ENCODE data around the gene DNAJB12.
"Not testable (repeated sequence)": the region's sequence is repeated elsewhere in the genome, so short reads cannot be mapped to it uniquely, and the experiment has no call there.

DNAJB12 gene

GRCh38 chr10:72331575-72332422, 22.9 kb downstream of the DNAJB12 start:
- DNase-seq (ENCODE audit: low read depth) = peak; percentile 19

- DNase-seq (ENCODE audit: low read depth) = no peak
Measured at GRCh38 chr10:72330069-72330426, 24.7 kb downstream of the DNAJB12 start.

GRCh38 chr10:72329290-72330068, 25.2 kb downstream of the DNAJB12 start:
- DNase-seq (ENCODE audit: low read depth) = no peak

GRCh38 chr10:72328829-72329204, 25.9 kb downstream of the DNAJB12 start:
- DNase-seq (ENCODE audit: low read depth) = no peak

GRCh38 chr10:72328045-72328828, 26.5 kb downstream of the DNAJB12 start:
- DNase-seq (ENCODE audit: low read depth) = no peak

GRCh38 chr10:72326665-72327603, 27.8 kb downstream of the DNAJB12 start:
- DNase-seq (ENCODE audit: low read depth) = not testable (repeated sequence)

GRCh38 chr10:72325243-72326175, 29.2 kb downstream of the DNAJB12 start:
- DNase-seq (ENCODE audit: low read depth) = not testable (repeated sequence)

GRCh38 chr10:72323771-72324191, 30.9 kb downstream of the DNAJB12 start:
- no peak for DNase-seq (ENCODE audit: low read depth)

GRCh38 chr10:72323108-72323749, 31.5 kb downstream of the DNAJB12 start:
- no peak for DNase-seq (ENCODE audit: low read depth)

GRCh38 chr10:72322280-72323058, 32.2 kb downstream of the DNAJB12 start:
- no peak for DNase-seq (ENCODE audit: low read depth)

- DNase-seq (ENCODE audit: low read depth) = no peak
Measured at GRCh38 chr10:72322030-72322279, 32.8 kb downstream of the DNAJB12 start.

GRCh38 chr10:72321248-72322029, 33.3 kb downstream of the DNAJB12 start:
- DNase-seq (ENCODE audit: low read depth) = no peak

- DNase-seq (ENCODE audit: low read depth) = peak; percentile 100
Measured at GRCh38 chr10:72320676-72321247, 34.0 kb downstream of the DNAJB12 start.

- DNase-seq (ENCODE audit: low read depth) = peak; percentile 85
Measured at GRCh38 chr10:72319416-72320254, 35.1 kb downstream of the DNAJB12 start.

GRCh38 chr10:72318418-72319262, 36.1 kb downstream of the DNAJB12 start:
- no peak for DNase-seq (ENCODE audit: low read depth)

Measured in GM04504 (cell line).